RCC 7860 (cell line): ENCODE results near the gene NPC1.
"Not testable (repeated sequence)": the region's sequence is repeated elsewhere in the genome, so short reads cannot be mapped to it uniquely, and the experiment has no call there.

Experiments used
- DNase-seq: peaks from one replicate; pipeline ENCODE4 v3.0.0-alpha.2; 2015; ENCODE audit warnings: low spot score
- FAIRE-seq: peaks from 2 replicates; lab custom pipeline; 2012; peaks lifted over from hg19 to GRCh38; lab: Jason Lieb, UNC

Gene NPC1

GRCh38 chr18:23528580-23529472 is 57.5 kb downstream of the NPC1 start:
- peak; percentile 89 for DNase-seq
- FAIRE-seq = peak; percentile 88

GRCh38 chr18:23526501-23527063 is 59.7 kb downstream of the NPC1 start:
- FAIRE-seq (no peak), DNase-seq (no peak)

GRCh38 chr18:23524213-23524707 is 62.0 kb downstream of the NPC1 start:
- FAIRE-seq = no peak
- DNase-seq = no peak

- DNase-seq = peak; percentile 71
These were observed 62.7 kb downstream of the NPC1 start for GRCh38 chr18:23523429-23524212.

GRCh38 chr18:23521907-23522306 is 64.4 kb downstream of the NPC1 start:
- no peak for DNase-seq
- no peak for FAIRE-seq

More at GRCh38 chr18:23523429-23524212, 62.7 kb downstream of the NPC1 start:
- FAIRE-seq = peak; percentile 82

GRCh38 chr18:23521271-23521670 is 65.0 kb downstream of the NPC1 start:
- peak; percentile 36 for DNase-seq
- FAIRE-seq = no peak

- DNase-seq = peak; percentile 12
- FAIRE-seq = no peak
These were observed 66.6 kb downstream of the NPC1 start for GRCh38 chr18:23519734-23520133.

GRCh38 chr18:23515911-23516546 is 70.3 kb downstream of the NPC1 start:
- DNase-seq (peak; percentile 65), FAIRE-seq (no peak)

- FAIRE-seq (no peak), DNase-seq (no peak)
These were observed 73.7 kb downstream of the NPC1 start for GRCh38 chr18:23512641-23513040.

GRCh38 chr18:23512216-23512615 is 74.1 kb downstream of the NPC1 start:
- not testable (repeated sequence) for FAIRE-seq, DNase-seq

- DNase-seq, FAIRE-seq: not testable (repeated sequence)
These were observed 75.4 kb downstream of the NPC1 start for GRCh38 chr18:23510923-23511322.

GRCh38 chr18:23506393-23506792 is 79.9 kb downstream of the NPC1 start:
- no peak for FAIRE-seq
- no peak for DNase-seq

- no peak for FAIRE-seq
- DNase-seq = peak; percentile 28
These were observed 81.6 kb downstream of the NPC1 start for GRCh38 chr18:23504720-23505119.

GRCh38 chr18:23503963-23504344 is 82.4 kb downstream of the NPC1 start:
- no peak for DNase-seq
- no peak for FAIRE-seq

GRCh38 chr18:23503038-23503962 is 83.0 kb downstream of the NPC1 start, which contains the start of gene RMC1:
TSS of gene RMC1 (plus strand) at chr18:23503511. CDS start at chr18:23503619, 108 bp downstream.
- no peak for FAIRE-seq
- DNase-seq = peak; percentile 70

GRCh38 chr18:23502516-23503037 is 83.7 kb downstream of the NPC1 start:
- FAIRE-seq = no peak

GRCh38 chr18:23501626-23502025 is 84.7 kb downstream of the NPC1 start:
- no peak for FAIRE-seq
- no peak for DNase-seq

More at GRCh38 chr18:23502516-23503037, 83.7 kb downstream of the NPC1 start:
- no peak for DNase-seq

GRCh38 chr18:23499291-23499781 is 87.0 kb downstream of the NPC1 start:
- FAIRE-seq (no peak), DNase-seq (no peak)

- FAIRE-seq = no peak
- DNase-seq = peak; percentile 58
These were observed 87.4 kb downstream of the NPC1 start for GRCh38 chr18:23498877-23499276.
